Erythroblast (primary cell): ENCODE data around the gene CLTCL1.

Source experiments
- GATA1 ChIP-seq: IDR thresholded peaks from 2 replicates; pipeline ENCODE4 v1.6.1; 2011; ENCODE audit warnings: low read depth, mild to moderate bottlenecking, control low read depth, low read length, moderate library complexity
- POLR2A ChIP-seq: IDR thresholded peaks from 2 replicates; pipeline ENCODE4 v1.6.1; 2011; ENCODE audit warnings: mild to moderate bottlenecking, low read length

- TF ChIP-seq POLR2A (no peak), GATA1 (no peak)
Measured at GRCh38 chr22:19151329-19152191, 140.0 kb downstream of the CLTCL1 start.
